Colonic mucosa (tissue), 4 donors: Measurements from ENCODE around the gene RAPGEF1. TPM values are rescaled to one million over a fixed set of nuclear protein-coding genes. Genes with fewer than 3 reads are reported as not detected.
A peak's percentile ranks its signal among the peaks of the same experiment; 100 is the strongest.

Source experiments
- DNase-seq: peaks from one replicate; pipeline ENCODE4 v3.0.0-alpha.2; 2020
- H3K27ac ChIP-seq: fragments of 200-600 bp; one replicate; pipeline ENCODE4 v1.8.0; 2021
- H3K27me3 ChIP-seq: fragments of 200-600 bp; one replicate; pipeline ENCODE4 v1.8.0; 2021
- H3K36me3 ChIP-seq: fragments of 200-600 bp; one replicate; pipeline ENCODE4 v1.8.0; 2021
- H3K4me1 ChIP-seq: fragments of 200-600 bp; one replicate; pipeline ENCODE4 v1.8.0; 2021; ENCODE audit warnings: mild to moderate bottlenecking
- H3K4me3 ChIP-seq: fragments of 200-600 bp; one replicate; pipeline ENCODE4 v1.8.0; 2021
- H3K9ac ChIP-seq, 2 donors: one replicate each; pipeline ENCODE4 v1.7.0; 2013; ENCODE audit warnings: control low read depth in 2 of 2, low read depth in 2 of 2, low read length in 2 of 2
- H3K9me3 ChIP-seq: fragments of 200-600 bp; one replicate; pipeline ENCODE4 v1.8.0; 2021
- CTCF ChIP-seq: fragments of 200-600 bp; IDR thresholded peaks from one replicate; pipeline ENCODE4 v1.8.0; 2022; ENCODE audit warnings: antibody characterized with exemption, mild to moderate bottlenecking
- intact Hi-C: fragments of 100-400 bp; cut with DNase I; formaldehyde crosslinking; loops from one replicate; pipeline ENCODE4 v1.14.1; 2022
- total RNA-seq, 2 donors: library from RNA; stranded (reverse); fragmentation: NEBNext Ultra II Directional in 1 of 2; extraction: Animal tissue kit (Norgen Biotek cat#: 25700) in 1 of 2; gene quantifications; one replicate each; pipeline ENCODE4 v1.2.1, GENCODE V29; 2021
- donor health status: healthy.
- donor health status: DM: no; HTN: no; CAD: no.
- donor health status: DM: no; HTN: no; CAD: no.

RAPGEF1 gene
- total RNA-seq, 2 donors from 2014 or later, result 47.2 to 58.6 TPM

- no peak overlapping the region for H3K27ac ChIP-seq
- no peaks in the 10 kb centered on the region for H3K9me3 ChIP-seq
- no peaks in the 10 kb centered on the region for H3K4me1 ChIP-seq
- intact Hi-C loops, result no loop called here
- no peak overlapping the region for H3K4me3 ChIP-seq
- H3K27me3 ChIP-seq, result no peaks in the 10 kb centered on the region
- no peaks in the 10 kb centered on the region for H3K36me3 ChIP-seq
- TF ChIP-seq CTCF, result no peak
- no peak overlapping the region for H3K9ac ChIP-seq
- DNase-seq, result no peak
Observed at GRCh38 chr9:131611586-131612315, 128.1 kb downstream of the RAPGEF1 start.

GRCh38 chr9:131610231-131610761 lies 129.6 kb downstream of the RAPGEF1 start:
- Histone ChIP-seq H3K27me3 (no peaks in the 10 kb centered on the region), H3K36me3 (no peaks in the 10 kb centered on the region), H3K4me3 (no peak overlapping the region), H3K27ac (no peak overlapping the region), H3K4me1 (no peaks in the 10 kb centered on the region), H3K9me3 (no peaks in the 10 kb centered on the region), H3K9ac (no peak overlapping the region)
- no peak for TF ChIP-seq CTCF
- DNase-seq, result no peak
- intact Hi-C loops, result no loop called here

- H3K36me3 ChIP-seq, result no peaks in the 10 kb centered on the region
Observed at GRCh38 chr9:131609099-131609830, 130.6 kb downstream of the RAPGEF1 start.

GRCh38 chr9:131608493-131609037 lies 131.3 kb downstream of the RAPGEF1 start:
- Histone ChIP-seq H3K9ac (no peak overlapping the region), H3K4me3 (no peak overlapping the region), H3K36me3 (no peaks in the 10 kb centered on the region), H3K4me1 (no peaks in the 10 kb centered on the region), H3K27ac (peak overlapping the region; percentile 1), H3K9me3 (no peaks in the 10 kb centered on the region), H3K27me3 (no peaks in the 10 kb centered on the region)
- no peak for TF ChIP-seq CTCF
- DNase-seq, result no peak
- intact Hi-C loops, result no loop called here

More at GRCh38 chr9:131609099-131609830, 130.6 kb downstream of the RAPGEF1 start:
- intact Hi-C loops, result no loop called here
- TF ChIP-seq CTCF, result no peak
- no peaks in the 10 kb centered on the region for H3K4me1 ChIP-seq
- H3K4me3 ChIP-seq, result no peak overlapping the region
- H3K27ac ChIP-seq, result peak overlapping the region; percentile 1
- H3K27me3 ChIP-seq, result no peaks in the 10 kb centered on the region
- DNase-seq, result no peak
- H3K9me3 ChIP-seq, result no peaks in the 10 kb centered on the region
- H3K9ac ChIP-seq, result no peak overlapping the region

GRCh38 chr9:131607591-131607990 lies 132.3 kb downstream of the RAPGEF1 start:
- Histone ChIP-seq H3K9ac (peak overlapping the region in 1 of 2 donors; percentile 41), H3K27me3 (no peaks in the 10 kb centered on the region), H3K27ac (no peak overlapping the region), H3K4me1 (no peaks in the 10 kb centered on the region), H3K4me3 (no peak overlapping the region), H3K9me3 (no peaks in the 10 kb centered on the region), H3K36me3 (no peaks in the 10 kb centered on the region)
- intact Hi-C loops, result no loop called here
- TF ChIP-seq CTCF, result no peak
- DNase-seq, result no peak
